Measurements from ENCODE around the gene VPS13D. TPM values are rescaled to one million over a fixed set of nuclear protein-coding genes. Genes with fewer than 3 reads are reported as not detected.

The VPS13D gene
- total RNA-seq, 2 donors from 2014 or later, result 70.1 to 129 TPM

DNA sequence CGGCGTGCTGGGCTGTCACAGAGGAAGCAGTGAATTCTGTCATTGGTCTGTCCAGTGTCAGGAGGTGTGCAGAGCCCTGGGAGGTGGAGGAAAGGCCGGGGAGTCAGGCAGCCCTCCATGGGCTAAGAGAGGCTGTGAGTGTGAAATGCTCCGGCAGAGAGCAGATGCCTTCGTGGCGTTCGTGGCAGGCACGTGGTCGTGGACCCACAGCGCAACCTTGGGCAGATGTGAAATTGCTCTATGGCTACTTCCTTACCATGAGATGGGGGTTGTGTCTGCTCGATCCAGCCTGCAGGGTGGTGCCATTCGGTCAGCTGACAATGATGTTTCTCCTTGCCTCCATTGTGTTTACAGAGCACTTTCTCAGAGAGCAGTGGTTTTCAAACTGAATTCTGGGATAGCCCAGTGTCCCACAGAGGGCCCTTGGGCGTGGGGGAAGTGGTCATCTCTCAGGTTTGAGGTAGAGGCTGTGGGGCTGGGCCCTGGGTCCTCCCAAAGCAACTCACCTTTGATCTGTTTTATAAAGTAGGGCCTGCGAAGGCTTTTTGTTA is 35.1 kb upstream of the VPS13D start:
- H3K4me3 ChIP-seq, result no peak overlapping the region
- no peaks in the 10 kb centered on the region for H3K9me3 ChIP-seq
- TF ChIP-seq, protein P1, sequence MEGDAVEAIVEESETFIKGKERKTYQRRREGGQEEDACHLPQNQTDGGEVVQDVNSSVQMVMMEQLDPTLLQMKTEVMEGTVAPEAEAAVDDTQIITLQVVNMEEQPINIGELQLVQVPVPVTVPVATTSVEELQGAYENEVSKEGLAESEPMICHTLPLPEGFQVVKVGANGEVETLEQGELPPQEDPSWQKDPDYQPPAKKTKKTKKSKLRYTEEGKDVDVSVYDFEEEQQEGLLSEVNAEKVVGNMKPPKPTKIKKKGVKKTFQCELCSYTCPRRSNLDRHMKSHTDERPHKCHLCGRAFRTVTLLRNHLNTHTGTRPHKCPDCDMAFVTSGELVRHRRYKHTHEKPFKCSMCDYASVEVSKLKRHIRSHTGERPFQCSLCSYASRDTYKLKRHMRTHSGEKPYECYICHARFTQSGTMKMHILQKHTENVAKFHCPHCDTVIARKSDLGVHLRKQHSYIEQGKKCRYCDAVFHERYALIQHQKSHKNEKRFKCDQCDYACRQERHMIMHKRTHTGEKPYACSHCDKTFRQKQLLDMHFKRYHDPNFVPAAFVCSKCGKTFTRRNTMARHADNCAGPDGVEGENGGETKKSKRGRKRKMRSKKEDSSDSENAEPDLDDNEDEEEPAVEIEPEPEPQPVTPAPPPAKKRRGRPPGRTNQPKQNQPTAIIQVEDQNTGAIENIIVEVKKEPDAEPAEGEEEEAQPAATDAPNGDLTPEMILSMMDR (IDR thresholded peaks at IDR 0.05), result no peak
- ATAC-seq (ENCODE audit: insufficient number of reproducible peaks, low FRiP score, low read depth) (no peak), DNase-seq (ENCODE audit: low spot score) (no peak)
- H3K36me3 ChIP-seq, result no peaks in the 10 kb centered on the region
- no peaks in the 10 kb centered on the region for H3K4me1 ChIP-seq (ENCODE audit: control insufficient read depth in 1 of 2, low read depth in 2 of 2)
- H3K27ac ChIP-seq, result no peak overlapping the region
- H3K27me3 ChIP-seq (replicated peaks; ENCODE audit: insufficient read depth), result no peaks in the 10 kb centered on the region

DNA sequence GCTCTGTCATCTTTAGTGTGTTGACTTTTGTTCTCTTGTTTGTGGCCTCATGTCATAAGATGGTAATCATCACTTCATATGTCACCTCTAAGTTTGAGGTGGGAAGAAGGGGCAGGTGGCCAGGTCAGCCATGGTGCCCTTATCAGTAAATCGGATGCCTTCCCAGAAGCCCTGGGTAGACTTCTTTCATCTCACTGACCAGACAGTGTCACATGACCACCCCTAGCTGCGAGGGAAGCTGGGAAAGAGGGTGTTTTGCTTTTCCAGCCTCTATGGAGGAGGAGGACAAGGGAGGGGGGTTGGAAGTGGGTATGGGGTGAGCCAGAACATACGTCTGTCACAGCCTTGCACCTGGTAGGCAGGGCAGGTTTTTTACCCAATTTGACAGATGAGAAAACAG is 34.4 kb upstream of the VPS13D start:
- no peaks in the 10 kb centered on the region for H3K36me3 ChIP-seq
- no peak overlapping the region for H3K4me3 ChIP-seq
- TF ChIP-seq, protein P1 (IDR thresholded peaks at IDR 0.05), result no peak
- DNase-seq (ENCODE audit: low spot score), result no peak
- H3K9me3 ChIP-seq, result no peaks in the 10 kb centered on the region
- no peaks in the 10 kb centered on the region for H3K4me1 ChIP-seq (ENCODE audit: control insufficient read depth in 1 of 2, low read depth in 2 of 2)
- H3K27me3 ChIP-seq (replicated peaks; ENCODE audit: insufficient read depth), result no peaks in the 10 kb centered on the region
- no peak for ATAC-seq (ENCODE audit: insufficient number of reproducible peaks, low FRiP score, low read depth)
- H3K27ac ChIP-seq, result no peak overlapping the region

DNA sequence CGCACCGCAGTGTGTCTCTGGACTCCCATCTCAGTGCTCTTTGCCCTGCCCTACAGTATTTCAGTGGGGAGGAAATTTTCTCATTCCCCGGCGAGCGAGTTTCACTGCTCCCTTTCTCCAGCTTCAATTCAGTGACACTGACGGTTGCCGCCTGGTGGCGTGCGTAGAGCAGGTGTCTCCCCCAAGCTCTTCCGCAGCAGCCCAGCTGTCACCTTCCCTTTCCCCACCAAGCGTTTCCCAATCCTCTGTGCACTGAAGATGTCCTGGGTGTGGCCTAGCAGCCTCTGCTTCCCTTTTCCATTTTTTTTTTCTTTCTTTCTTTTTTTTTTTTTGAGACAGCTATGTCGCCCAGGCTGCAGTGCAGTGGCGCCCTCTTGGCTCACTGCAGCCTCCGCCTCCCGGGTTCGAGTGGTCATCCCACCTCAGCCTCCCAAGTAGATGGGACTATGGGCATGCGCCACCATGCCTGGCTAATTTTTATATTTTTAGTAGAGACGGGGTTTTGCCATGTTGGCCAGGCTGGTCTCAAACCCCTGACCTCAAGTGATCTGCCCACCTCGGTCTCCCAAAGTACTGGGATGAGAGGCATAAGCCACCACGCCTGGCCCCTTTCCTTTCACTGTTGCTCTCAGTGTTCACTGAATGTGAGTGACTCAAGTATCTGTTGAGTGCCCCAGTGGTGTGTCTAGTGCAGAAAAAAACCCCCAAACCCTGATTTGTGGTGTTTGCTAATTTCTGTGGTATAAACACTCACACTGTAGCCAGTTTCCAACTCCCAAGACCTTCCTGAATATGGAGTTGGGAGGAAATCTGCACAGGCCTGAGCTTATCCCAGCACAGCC is 33.0 kb upstream of the VPS13D start:
- Histone ChIP-seq H3K36me3 (no peaks in the 10 kb centered on the region), H3K4me1 (ENCODE audit: control insufficient read depth in 1 of 2, low read depth in 2 of 2) (no peaks in the 10 kb centered on the region), H3K27ac (no peak overlapping the region), H3K27me3 (replicated peaks; ENCODE audit: insufficient read depth) (no peaks in the 10 kb centered on the region), H3K9me3 (no peaks in the 10 kb centered on the region), H3K4me3 (no peak overlapping the region)
- TF ChIP-seq, protein P1 (IDR thresholded peaks at IDR 0.05), result no peak
- DNase-seq (ENCODE audit: low spot score) (no peak), ATAC-seq (ENCODE audit: insufficient number of reproducible peaks, low FRiP score, low read depth) (no peak)

DNA sequence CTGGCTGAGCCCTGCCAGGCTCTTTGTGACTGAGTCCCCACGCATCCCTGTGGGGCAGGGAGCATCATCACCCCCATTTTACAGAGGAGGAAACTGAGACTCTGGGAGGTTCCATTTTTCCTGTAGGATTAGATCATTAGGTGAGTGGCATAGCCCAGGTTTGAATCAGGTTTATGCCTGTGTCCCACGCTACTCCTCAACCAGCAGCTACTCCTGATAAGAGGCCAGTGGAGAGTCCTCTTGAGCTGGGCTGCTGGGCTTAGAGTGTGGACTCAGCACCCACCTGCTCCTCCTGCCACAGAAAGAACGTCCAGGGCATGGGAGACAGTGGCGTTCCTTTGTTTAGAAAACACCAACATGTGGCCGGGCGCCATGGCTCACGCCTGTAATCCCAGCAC is 32.3 kb upstream of the VPS13D start:
- no peak overlapping the region for H3K27ac ChIP-seq
- no peaks in the 10 kb centered on the region for H3K27me3 ChIP-seq (replicated peaks; ENCODE audit: insufficient read depth)
- H3K9me3 ChIP-seq, result no peaks in the 10 kb centered on the region
- ATAC-seq (ENCODE audit: insufficient number of reproducible peaks, low FRiP score, low read depth) (no peak), DNase-seq (ENCODE audit: low spot score) (no peak)
- TF ChIP-seq, protein P1 (IDR thresholded peaks at IDR 0.05), result no peak
- H3K4me1 ChIP-seq (ENCODE audit: control insufficient read depth in 1 of 2, low read depth in 2 of 2), result no peaks in the 10 kb centered on the region
- H3K36me3 ChIP-seq, result no peaks in the 10 kb centered on the region
- no peak overlapping the region for H3K4me3 ChIP-seq

DNA sequence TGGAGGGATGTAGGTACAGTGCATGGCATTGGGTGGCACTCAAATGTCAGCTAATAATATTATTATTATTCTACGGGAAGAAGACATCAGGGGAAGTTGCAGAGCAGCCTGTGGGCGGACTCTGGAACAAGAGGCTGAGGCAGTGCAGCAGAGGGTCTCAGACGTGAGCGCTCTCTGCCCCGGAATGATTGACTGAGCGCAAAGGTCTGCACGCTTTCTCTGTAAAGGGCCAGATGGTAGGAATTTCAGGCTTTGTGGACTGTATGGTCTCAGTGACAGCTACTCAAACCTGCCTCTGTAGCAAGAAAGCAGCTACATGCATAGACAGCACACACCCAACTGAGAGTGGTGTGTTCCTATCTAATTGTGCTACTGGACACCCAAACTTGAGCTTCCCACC is 29.6 kb upstream of the VPS13D start:
- H3K27ac ChIP-seq, result no peak overlapping the region
- H3K27me3 ChIP-seq (replicated peaks; ENCODE audit: insufficient read depth), result no peaks in the 10 kb centered on the region
- H3K36me3 ChIP-seq, result no peaks in the 10 kb centered on the region
- no peak overlapping the region for H3K4me3 ChIP-seq
- ATAC-seq (ENCODE audit: insufficient number of reproducible peaks, low FRiP score, low read depth) (no peak), DNase-seq (ENCODE audit: low spot score) (no peak)
- no peaks in the 10 kb centered on the region for H3K4me1 ChIP-seq (ENCODE audit: control insufficient read depth in 1 of 2, low read depth in 2 of 2)
- H3K9me3 ChIP-seq, result no peaks in the 10 kb centered on the region
- TF ChIP-seq, protein P1 (IDR thresholded peaks at IDR 0.05), result no peak

Data from thoracic aorta (tissue), 2 donors.